Pulmonary artery endothelial cell (primary cell): Measurements from ENCODE around the gene EPHA2. TPM values are rescaled to one million over a fixed set of nuclear protein-coding genes. Genes with fewer than 3 reads are reported as not detected.

ENCODE experiments used
- total RNA-seq: library from RNA; depleted of rRNA; stranded (reverse); fragments of >200 nt; gene quantifications from 2 replicates; pipeline ENCODE4 v1.2.3, GENCODE V29; 2014

The EPHA2 gene
- total RNA-seq, 1 donor from 2014 or later, result 103 TPM

Other genes with a start within 250 kb of the EPHA2 start
- gene ZBTB17, start 180.0 kb downstream of the EPHA2 start, total RNA-seq, result 52.4 and 63.3 TPM in 2 replicates
- gene SRARP, start 151.8 kb downstream of the EPHA2 start, total RNA-seq, result not detected in 2 replicates
- 0.14 TPM in 1 of 2 replicates, not detected in the other for gene HSPB7, start 138.0 kb downstream of the EPHA2 start, total RNA-seq
- gene CLCNKA, start 134.0 kb downstream of the EPHA2 start, total RNA-seq, result not detected in 2 replicates
- 0.07 TPM in 1 of 2 replicates, not detected in the other for gene CLCNKB, start 112.3 kb downstream of the EPHA2 start, total RNA-seq
- gene FAM131C, start 82.4 kb downstream of the EPHA2 start, total RNA-seq, result 0.14 and 0.20 TPM in 2 replicates
- gene ARHGEF19, start 56.6 kb upstream of the EPHA2 start, total RNA-seq, result 4.0 TPM in 2 replicates
- 10.3 and 11.9 TPM in 2 replicates for gene CPLANE2, start 81.1 kb upstream of the EPHA2 start, total RNA-seq
- gene FBXO42, start 196.4 kb upstream of the EPHA2 start, total RNA-seq, result 8.2 and 13.3 TPM in 2 replicates
- gene SZRD1, start 211.2 kb upstream of the EPHA2 start, total RNA-seq, result 35.5 and 37.4 TPM in 2 replicates